HL-60/S4 treated with phorbol 12-myristate 13-acetate at 8.2 ng/mL for 4 days and 3 days (cell line): Measurements from ENCODE around the gene SUGP2.
"Not testable (repeated sequence)": the region's sequence is repeated elsewhere in the genome, so short reads cannot be mapped to it uniquely, and the experiment has no call there.

ENCODE experiments used
- in situ Hi-C: fragments of 300-500 bp; cut with MboI; formaldehyde crosslinking; loops from 2 replicates; pipeline ENCODE4 v1.15.0; 2022; ENCODE audit warnings: low sequenced_read_pairs

Gene SUGP2

DNA sequence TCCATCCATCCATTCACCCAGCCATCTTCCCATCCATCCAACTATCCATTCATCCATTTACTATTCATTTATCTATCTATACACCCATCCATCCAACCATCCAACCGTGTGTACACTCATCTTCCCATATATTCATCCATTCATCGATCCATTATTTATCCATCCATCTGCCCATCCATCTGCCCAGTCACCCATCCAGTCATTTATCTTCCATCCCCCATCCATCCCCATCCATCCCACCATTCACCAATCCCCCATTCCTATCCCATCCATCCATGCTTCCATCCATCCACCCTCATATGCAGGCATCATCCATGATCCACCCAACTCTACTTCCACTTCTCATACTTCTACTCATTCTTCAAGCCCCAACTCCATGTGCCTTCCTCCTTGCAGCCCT lies 78.3 kb downstream of the SUGP2 start:
- in situ Hi-C loops, result no loop called here

GRCh38 chr19:18954094-18954493 lies 79.2 kb downstream of the SUGP2 start:
- in situ Hi-C loops, result no loop called here

GRCh38 chr19:18952364-18953003 lies 80.8 kb downstream of the SUGP2 start:
- in situ Hi-C loops, result not testable (repeated sequence)

GRCh38 chr19:18951721-18952281 lies 81.5 kb downstream of the SUGP2 start:
- in situ Hi-C loops, result no loop called here

DNA sequence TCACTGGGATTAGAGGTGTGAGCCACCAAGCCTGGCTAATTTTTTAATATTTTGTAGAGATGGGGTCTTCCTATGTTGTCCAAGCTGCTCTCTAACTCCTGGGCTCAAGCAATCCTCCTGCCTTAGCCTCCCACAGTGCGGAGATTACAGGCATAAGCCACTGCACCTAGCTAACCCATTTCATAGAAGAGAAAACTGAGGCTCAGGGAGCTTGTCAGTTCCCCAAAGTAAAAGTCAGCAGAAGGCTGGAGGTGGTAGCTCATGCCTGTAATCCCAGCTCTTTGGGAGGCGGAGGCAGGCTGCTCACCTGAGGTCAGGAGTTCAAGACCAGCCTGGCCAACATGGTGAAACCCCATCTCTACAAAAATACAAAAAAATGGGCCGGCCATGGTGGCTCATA lies 83.5 kb downstream of the SUGP2 start:
- in situ Hi-C loops, result no loop called here

DNA sequence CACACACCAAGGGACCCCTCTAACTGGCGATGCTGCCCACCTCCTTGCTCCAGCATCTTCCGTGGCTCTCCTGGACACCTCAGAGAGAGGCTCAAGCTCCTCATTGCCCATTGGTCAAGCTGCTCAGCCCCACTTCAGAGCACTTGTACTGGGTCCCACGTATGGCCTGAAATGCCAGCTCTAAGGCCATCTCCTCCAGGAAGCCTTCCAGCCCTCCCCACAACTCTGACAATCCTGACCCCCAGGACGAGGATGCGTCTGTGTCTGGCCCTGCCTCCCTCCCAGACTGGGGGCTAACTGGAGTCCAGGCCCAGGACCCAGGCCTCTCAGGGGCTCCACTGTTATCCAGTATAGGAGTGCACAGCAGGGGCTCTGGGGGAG lies 84.4 kb downstream of the SUGP2 start:
- in situ Hi-C loops, result no loop called here

DNA sequence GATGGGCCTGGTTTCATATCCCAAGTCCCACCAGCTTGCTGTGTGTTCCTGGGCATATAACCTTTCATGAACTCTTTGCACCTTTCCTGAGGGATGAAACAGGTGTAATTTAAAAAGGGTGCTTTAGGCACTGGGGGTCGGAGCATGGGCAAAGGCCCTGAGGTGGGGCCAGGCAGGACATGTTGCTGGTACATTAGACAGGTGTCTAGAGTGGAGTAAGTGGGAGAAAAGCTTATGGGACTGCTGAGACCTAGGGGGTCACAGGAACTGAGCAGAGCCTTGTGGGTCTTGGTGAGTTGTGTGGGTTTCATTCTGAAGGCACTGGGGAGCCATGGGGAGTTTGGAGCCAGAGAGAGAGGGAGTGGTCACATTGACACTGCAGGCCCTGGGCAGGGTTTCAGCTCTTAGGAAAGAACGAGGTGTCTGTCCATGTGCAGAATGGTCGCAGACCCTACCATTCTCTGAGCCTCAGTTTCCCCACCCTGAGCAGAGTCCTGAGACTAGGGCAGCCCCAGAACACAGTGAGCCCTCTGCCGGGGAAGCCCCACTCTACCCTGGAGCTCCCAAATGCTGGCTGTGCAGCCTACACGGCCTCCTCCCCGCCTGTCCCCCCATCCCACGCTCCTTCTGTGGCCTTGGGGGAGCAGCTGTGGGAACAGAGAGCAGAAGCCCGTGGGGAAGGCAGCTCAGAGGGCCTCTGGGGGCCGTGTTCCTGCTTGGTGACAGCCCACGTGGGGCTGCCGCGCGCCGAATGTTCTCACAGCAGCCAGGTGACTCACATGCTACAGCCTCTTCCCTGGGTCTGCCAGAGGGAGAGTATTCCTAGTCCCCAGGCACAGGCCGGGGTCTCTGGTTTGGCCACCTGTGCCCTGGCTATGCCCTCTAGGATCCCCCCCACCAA lies 85.0 kb downstream of the SUGP2 start:
- in situ Hi-C loops, result no loop called here

DNA sequence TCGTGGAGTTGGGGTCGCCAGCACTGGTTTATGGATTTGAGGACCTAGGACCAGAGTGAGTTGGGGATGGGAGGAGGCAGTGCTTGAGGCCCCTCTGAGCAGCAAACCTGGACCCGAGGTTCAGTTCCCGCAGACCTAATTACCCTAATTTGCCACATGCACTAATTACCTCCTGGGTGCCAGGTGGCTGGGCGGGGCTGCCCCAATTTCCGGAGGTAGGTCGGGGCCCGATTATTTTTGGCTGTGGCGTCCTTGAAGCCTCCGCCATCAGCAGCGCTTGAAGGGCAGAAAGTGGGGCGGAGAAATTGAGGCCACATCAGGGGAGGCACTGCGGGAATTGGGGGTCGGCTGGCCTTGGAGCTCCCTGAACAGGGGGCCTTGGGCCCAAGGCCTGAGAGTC lies 86.4 kb downstream of the SUGP2 start:
- in situ Hi-C loops, result no loop called here

GRCh38 chr19:18946335-18946734 lies 87.0 kb downstream of the SUGP2 start:
- in situ Hi-C loops, result no loop called here

DNA sequence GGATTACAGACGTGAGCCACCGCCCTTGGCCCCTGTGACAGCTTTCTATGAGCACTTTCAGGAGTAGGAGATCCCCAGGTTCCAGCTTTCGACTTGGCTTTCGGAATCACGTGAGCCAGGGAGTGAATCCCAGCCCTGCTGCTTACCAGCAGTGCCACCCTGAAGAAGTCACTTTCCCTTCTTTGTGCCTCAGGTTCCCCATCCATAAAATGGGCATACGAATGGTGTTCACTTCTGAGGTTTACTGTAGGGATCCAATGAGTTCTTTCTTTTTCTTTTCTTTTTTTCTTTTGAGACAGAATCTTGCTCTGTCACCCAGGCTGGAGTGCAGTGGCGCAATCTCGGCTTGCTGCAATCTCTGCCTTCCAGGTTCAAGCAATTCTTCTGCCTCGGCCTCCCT lies 88.0 kb downstream of the SUGP2 start:
- in situ Hi-C loops, result no loop called here

GRCh38 chr19:18943465-18943864 lies 89.9 kb downstream of the SUGP2 start:
- in situ Hi-C loops, result no loop called here

DNA sequence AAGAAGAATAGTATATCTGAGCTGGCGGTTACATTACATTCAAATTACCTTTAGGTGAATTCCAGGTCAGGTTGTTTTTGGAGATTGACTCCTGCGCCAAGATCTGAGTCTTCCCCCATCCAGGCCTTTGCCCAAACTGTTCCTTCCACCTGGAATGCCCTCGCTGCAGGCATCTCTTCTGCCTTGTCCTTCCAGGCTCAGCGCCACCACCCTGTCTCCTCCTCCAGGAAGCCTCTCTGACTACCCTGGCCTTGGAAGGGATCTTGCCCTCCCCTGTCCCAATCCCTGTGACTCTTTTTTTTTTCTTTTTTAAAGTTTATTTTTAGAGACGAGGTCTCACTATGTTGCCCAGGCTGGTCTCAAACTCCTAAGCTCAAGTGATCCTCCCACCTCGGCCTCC lies 90.6 kb downstream of the SUGP2 start:
- in situ Hi-C loops, result no loop called here

GRCh38 chr19:18941628-18942354 lies 91.5 kb downstream of the SUGP2 start:
- in situ Hi-C loops, result no loop called here
